Activated naive CD8-positive, alpha-beta T cell treated with anti-CD3 and anti-CD28 coated beads for 36 hours (primary cell): ENCODE data around the gene SLX9. TPM values are rescaled to one million over a fixed set of nuclear protein-coding genes. Genes with fewer than 3 reads are reported as not detected.

Source experiments
- DNase-seq: peaks from one replicate; pipeline ENCODE4 v3.0.0; 2021
- H3K27ac Mint-ChIP-seq: one replicate; pipeline ENCODE4 v1.8.0; 2022; ENCODE audit warnings: mild to moderate bottlenecking, moderate library complexity, mixed read lengths
- H3K27me3 Mint-ChIP-seq: one replicate; pipeline ENCODE4 v1.8.0; 2022; ENCODE audit warnings: mild to moderate bottlenecking, mixed read lengths
- H3K36me3 Mint-ChIP-seq: one replicate; pipeline ENCODE4 v1.8.0; 2021; ENCODE audit warnings: mild to moderate bottlenecking, mixed read lengths
- H3K4me1 Mint-ChIP-seq: one replicate; pipeline ENCODE4 v1.8.0; 2021; ENCODE audit warnings: mixed read lengths
- H3K4me3 Mint-ChIP-seq: one replicate; pipeline ENCODE4 v1.8.0; 2022; ENCODE audit warnings: mild to moderate bottlenecking, moderate library complexity, mixed read lengths
- H3K9me3 Mint-ChIP-seq: one replicate; pipeline ENCODE4 v1.8.0; 2022; ENCODE audit warnings: mixed read lengths
- total RNA-seq, 2 experiments: library from RNA; stranded (reverse); gene quantifications; one replicate each; pipeline ENCODE4 v1.2.3, GENCODE V29; 2021

Gene SLX9
- total RNA-seq, 2 experiments from 2014 or later, result 85.9 to 93.6 TPM

DNA sequence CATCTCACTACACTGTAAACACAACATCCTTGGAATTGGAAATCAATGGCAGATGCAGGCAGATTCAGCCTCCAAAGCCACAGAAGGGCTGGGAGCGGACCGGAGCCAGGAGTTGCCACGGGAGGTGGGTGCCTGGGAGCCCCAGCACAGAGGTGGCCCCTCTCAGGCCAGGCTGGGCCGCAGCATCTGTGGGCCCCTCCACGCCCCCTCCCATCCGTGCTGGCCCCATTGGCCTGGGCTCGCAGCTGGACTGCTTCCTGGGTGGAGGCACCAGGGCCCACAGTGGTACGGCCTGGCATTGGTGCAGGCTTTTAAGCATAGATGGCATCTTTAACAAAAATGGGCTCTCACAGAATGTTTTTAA, 64.2 kb downstream of the SLX9 start:
- no peaks in the 10 kb centered on the region for H3K36me3 Mint-ChIP-seq
- H3K27me3 Mint-ChIP-seq, result peaks cover 9% of the 10 kb centered on the region
- no peak for DNase-seq
- H3K27ac Mint-ChIP-seq, result no peak overlapping the region
- H3K9me3 Mint-ChIP-seq, result peaks cover 5% of the 10 kb centered on the region
- peaks cover 9% of the 10 kb centered on the region for H3K4me1 Mint-ChIP-seq
- H3K4me3 Mint-ChIP-seq, result no peak overlapping the region

DNA sequence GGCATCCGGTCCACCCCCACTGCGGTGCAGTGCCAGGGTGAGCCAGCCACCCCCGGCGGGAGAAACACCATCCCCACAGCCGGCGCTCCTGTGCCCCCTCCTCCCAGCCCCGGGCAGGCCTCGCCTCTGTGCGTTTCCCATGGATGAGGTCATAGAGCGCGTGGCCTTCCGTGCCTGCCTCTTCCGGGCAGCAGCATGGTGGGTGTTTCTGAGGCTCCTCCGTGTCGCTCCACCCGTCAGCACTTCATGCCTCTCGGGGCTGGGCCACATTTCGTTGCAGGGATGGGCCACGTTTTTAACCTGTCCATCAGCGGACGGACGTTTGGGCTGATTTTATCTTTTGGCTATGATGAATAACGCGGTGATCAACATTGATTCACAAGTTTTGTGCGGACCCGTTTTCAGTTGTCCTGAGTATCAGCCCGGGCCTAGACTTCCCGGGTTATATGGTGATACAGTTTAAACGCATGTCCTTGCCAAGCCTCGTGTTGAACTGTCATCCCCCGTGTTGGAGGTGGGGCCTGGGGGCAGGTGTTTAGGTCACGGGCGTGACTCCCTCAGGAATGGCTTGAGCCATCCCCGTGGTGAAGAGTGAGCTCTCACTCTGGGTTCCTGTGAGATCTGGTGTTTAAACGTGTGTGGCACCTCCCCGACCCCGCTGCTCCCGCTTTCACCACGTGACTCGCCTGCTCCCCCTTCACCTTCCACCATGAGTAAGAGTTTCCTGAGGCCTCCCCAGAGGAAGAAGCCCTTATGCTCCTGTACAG, 64.8 kb downstream of the SLX9 start:
- Mint-ChIP-seq H3K4me3 (no peak overlapping the region), H3K9me3 (peaks cover 5% of the 10 kb centered on the region), H3K27me3 (peaks cover 9% of the 10 kb centered on the region), H3K4me1 (peaks cover 9% of the 10 kb centered on the region), H3K27ac (no peak overlapping the region), H3K36me3 (no peaks in the 10 kb centered on the region)
- DNase-seq, result peak; percentile 43

DNA sequence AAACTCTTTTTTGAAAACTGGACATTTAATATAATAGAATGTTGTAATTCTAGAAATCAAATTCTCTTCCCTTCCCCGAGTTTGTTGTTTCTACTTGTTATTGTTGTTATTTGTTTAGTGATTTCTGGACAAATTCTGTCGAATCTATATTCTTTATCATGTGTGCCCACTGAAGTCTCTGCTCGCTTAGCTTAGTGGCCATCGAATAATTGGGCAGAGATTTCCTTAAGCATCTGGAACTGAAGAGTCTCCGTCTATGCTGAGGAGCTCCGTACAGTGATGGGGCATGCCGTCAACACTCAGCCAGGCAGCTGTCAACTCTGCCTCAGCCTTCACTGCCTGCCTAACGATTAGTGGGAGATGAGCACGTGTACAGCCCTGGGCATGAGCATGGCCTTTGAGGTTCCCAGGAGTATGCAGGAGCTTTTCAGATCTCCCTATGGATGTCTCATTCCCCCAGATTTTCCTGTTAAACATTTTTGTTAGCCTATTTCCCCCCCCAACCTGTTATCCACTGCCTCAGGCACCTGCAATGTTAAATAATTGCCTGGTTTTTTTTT, 66.8 kb downstream of the SLX9 start:
- Mint-ChIP-seq H3K27me3 (peaks cover 13% of the 10 kb centered on the region), H3K4me3 (no peak overlapping the region), H3K9me3 (peaks cover 5% of the 10 kb centered on the region), H3K4me1 (peaks cover 9% of the 10 kb centered on the region), H3K27ac (no peak overlapping the region), H3K36me3 (no peaks in the 10 kb centered on the region)
- DNase-seq, result no peak

DNA sequence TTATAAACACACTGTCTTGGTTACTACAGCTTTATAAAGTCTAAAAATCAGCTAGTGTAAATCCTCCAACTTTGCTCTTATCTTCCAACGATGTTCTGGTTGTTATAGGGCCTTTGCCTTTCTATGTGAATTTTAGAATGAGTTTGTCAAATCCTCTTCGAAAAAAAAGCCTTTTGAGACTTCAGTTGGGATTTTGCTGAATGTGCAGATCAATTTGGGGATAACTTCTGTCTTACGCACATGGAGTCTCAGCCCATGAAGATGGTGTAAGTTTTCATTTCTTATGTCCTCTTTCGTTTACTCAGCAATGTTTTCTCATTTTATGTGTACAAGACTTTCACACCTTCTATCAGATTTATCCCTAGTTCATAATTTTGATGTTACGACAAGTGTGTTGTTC, 69.8 kb downstream of the SLX9 start:
- H3K9me3 Mint-ChIP-seq, result peaks cover 5% of the 10 kb centered on the region
- no peak overlapping the region for H3K4me3 Mint-ChIP-seq
- no peak for DNase-seq
- H3K4me1 Mint-ChIP-seq, result peaks cover 9% of the 10 kb centered on the region
- peaks cover 16% of the 10 kb centered on the region for H3K27me3 Mint-ChIP-seq
- no peaks in the 10 kb centered on the region for H3K36me3 Mint-ChIP-seq
- H3K27ac Mint-ChIP-seq, result no peak overlapping the region

DNA sequence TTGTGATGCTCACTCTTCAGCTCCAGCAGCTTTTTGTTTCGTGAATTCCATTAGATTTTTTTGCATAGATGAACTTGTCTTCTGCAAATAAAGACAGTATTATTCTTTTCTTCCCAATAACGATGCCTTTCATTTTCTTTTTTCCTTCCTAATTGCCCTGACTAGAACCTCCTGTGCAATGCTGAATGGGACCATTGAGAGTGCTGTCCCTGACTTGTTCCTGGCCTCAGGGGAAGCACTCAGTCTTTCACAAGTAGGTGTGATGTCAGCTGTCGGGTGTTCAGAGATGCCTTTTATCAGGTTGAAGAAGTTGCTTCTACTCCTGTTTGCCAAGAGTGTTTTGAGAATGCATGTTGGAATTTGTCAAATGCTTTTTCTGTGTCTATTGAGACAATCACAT, 70.3 kb downstream of the SLX9 start:
- Mint-ChIP-seq H3K36me3 (no peaks in the 10 kb centered on the region), H3K27ac (no peak overlapping the region), H3K9me3 (peaks cover 5% of the 10 kb centered on the region), H3K4me3 (no peak overlapping the region), H3K4me1 (peaks cover 6% of the 10 kb centered on the region), H3K27me3 (peaks cover 20% of the 10 kb centered on the region)
- DNase-seq, result no peak

DNA sequence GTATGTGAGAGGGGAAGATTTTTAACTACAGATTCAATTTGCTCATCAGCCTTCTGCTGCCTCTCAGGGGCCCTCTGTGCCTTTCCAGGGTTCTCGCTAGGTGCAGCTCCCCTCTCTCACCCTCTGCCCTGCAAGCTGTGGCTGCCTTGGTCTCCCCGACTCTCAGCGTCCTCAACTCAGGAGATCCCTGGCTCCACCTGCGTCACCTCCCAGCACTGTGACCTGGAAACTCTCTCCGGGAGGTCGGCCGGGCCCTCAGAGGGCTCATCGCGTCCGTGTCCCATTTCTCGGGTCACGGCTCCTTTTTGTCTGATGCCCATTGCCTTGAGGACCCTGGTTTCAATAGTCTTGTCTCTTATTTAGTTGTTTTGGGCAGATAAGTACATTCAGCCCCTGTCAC, 71.0 kb downstream of the SLX9 start:
- Mint-ChIP-seq H3K4me3 (no peak overlapping the region), H3K9me3 (peaks cover 2% of the 10 kb centered on the region), H3K27ac (no peak overlapping the region), H3K36me3 (no peaks in the 10 kb centered on the region), H3K27me3 (peaks cover 28% of the 10 kb centered on the region), H3K4me1 (peaks cover 4% of the 10 kb centered on the region)
- no peak for DNase-seq

DNA sequence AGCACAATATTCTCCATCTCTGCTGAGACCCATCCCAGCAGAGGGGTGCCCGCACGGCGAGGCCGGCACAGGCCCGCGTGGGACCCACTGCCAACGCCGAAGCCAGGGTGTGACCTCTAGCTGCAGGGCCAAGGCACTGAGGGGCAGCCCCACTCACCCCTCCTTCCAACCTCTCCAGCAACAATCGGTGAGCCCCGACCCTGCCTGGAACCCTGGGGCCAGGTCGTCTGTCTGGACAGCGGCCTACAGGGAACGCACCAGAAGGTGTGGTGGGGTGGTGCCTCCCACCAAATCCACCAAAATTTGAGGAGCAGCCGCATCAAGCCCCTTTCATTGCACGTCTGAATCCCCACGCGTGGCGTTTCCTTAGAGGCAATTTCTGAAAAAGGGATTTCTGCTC, 71.6 kb downstream of the SLX9 start:
- H3K9me3 Mint-ChIP-seq, result no peaks in the 10 kb centered on the region
- H3K36me3 Mint-ChIP-seq, result no peaks in the 10 kb centered on the region
- H3K4me1 Mint-ChIP-seq, result peaks cover 4% of the 10 kb centered on the region
- no peak for DNase-seq
- H3K27me3 Mint-ChIP-seq, result peaks cover 33% of the 10 kb centered on the region
- H3K4me3 Mint-ChIP-seq, result no peak overlapping the region
- no peak overlapping the region for H3K27ac Mint-ChIP-seq

DNA sequence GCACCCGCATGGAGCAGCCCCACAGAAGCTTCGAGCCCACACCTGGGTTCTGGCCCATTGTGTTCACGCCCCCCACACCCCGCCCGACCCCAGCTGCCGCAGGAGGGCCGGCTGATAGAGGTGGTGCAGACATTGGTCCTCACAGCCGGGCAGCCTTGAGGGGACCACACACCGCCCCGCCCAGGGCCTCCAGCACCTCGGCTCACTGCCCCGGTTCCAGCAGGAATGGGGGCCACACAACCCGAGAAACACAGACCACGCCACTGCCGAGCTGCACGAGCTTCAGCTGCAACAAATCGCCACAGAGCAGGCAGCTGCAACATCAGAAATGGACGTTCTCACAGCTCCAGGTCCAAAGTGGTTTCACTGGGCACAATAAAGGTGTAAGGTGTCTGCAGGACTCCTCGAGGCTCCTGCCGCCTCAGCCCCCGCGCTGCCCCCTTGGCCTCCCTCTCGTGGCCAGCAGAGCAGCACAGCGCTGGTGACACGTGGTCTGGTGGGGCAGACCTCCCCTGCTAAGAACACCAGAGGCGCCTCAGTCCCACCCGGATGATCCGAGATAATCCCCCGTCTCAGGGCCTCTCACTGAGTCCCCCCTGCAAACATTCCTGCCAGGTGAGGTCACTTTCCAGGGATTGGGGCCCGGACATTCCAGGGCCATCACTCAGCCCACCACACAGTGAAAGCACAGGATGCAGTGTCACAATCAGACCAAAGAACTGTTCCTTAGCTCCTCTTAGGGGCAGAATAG, 72.3 kb downstream of the SLX9 start:
- Mint-ChIP-seq H3K9me3 (no peaks in the 10 kb centered on the region), H3K27ac (no peak overlapping the region), H3K27me3 (peaks cover 35% of the 10 kb centered on the region), H3K4me3 (no peak overlapping the region), H3K36me3 (no peaks in the 10 kb centered on the region), H3K4me1 (peaks cover 4% of the 10 kb centered on the region)
- DNase-seq, result no peak

DNA sequence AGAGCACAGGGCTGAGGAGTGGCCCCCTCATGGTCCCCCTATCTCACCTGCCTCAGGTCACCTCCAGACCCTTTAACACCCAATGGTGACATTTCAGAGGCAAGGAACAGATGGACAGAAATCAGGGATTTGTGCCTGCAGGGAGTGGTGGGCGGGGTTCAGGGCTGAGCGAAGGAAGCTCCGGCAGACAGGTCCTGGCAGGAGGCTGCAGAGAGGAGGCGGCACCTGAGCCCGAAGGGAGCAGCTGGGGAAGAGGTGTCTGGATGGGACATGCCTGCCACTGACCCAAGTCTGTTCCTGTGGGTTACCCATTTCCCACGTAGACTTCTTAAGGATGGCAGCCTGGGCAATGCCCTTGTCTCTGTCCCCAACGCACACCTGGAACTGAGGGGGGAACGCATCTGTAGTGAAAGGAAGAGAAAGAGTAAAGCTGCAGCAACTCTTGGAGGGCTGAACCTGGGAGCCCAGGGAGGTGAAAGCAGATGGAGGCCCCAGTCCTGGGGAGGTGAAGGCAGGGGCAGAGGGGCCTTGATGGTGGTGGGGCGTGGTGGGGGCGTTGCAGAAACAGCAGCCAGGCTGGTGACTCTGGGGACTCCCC, 72.9 kb downstream of the SLX9 start:
- Mint-ChIP-seq H3K4me1 (peaks cover 4% of the 10 kb centered on the region), H3K9me3 (no peaks in the 10 kb centered on the region), H3K27ac (no peak overlapping the region), H3K36me3 (no peaks in the 10 kb centered on the region), H3K27me3 (peaks cover 38% of the 10 kb centered on the region), H3K4me3 (no peak overlapping the region)
- no peak for DNase-seq

DNA sequence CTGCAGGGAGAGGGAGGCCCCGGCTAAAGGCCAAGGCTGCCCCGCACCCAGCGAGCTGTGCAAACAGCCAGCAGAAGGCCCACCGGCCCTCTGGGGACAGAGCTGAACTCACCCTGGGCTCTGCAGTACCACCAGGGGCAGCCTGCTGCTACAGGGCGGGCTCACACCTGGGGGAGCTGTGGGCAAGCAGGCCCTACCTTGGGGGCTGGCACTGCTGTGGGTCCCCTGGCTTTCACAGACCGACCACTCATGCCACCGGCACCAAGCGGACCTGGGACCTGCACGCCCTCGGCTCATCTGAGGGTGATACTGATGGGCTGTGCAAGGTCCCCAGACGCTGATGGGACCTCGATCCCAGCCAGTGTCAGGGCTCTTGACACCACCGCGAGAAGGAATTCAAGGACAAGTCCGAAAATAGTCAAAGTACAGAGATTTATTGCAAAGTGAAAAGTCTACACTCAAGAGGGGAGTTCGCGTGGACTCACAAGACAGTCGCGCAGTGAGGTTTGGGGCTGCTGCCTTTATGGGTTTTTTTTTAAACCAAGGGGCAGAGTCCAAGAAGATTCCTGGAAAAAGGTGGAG, 73.5 kb downstream of the SLX9 start:
- Mint-ChIP-seq H3K36me3 (no peaks in the 10 kb centered on the region), H3K4me1 (peaks cover 7% of the 10 kb centered on the region), H3K27ac (no peak overlapping the region), H3K9me3 (no peaks in the 10 kb centered on the region), H3K27me3 (peaks cover 40% of the 10 kb centered on the region), H3K4me3 (no peak overlapping the region)
- DNase-seq, result no peak

DNA sequence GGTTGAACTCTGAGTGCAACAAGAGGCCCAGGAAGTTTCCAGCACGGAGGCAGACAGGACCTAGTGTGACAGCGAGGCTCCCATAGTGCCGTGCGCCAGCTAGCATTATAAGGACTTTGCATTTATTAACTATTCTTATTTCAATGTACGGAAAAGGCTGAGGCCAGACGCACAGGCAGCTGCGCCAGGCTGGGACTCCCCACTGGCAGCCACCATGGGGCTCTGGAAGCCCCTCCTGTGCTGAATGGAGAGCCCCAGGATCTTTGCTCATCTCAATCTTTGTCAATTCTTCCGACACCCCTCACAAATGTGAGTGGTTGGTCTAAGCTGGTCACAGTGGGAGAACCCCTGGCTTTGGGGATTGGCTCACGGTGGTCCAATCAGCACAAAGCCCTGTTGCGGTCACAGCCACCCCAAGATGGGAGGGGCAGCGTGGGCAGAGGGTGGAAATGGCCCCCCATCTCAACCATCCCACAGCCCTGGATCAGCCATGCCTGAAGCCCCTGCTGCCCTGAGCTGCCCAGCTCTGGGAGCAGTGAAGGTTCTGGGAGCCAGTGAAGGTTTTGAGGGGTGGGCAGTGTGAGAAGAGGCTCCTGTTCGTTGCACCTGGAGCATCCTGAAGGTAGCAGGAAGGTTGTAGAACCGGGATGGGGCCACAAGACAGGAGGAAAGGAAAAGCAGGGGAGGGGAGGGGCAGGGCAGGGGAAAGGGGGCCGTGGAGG, 75.1 kb downstream of the SLX9 start:
- DNase-seq, result no peak
- Mint-ChIP-seq H3K36me3 (no peaks in the 10 kb centered on the region), H3K4me3 (no peak overlapping the region), H3K9me3 (no peaks in the 10 kb centered on the region), H3K4me1 (peaks cover 3% of the 10 kb centered on the region), H3K27ac (no peak overlapping the region), H3K27me3 (peaks cover 45% of the 10 kb centered on the region)

DNA sequence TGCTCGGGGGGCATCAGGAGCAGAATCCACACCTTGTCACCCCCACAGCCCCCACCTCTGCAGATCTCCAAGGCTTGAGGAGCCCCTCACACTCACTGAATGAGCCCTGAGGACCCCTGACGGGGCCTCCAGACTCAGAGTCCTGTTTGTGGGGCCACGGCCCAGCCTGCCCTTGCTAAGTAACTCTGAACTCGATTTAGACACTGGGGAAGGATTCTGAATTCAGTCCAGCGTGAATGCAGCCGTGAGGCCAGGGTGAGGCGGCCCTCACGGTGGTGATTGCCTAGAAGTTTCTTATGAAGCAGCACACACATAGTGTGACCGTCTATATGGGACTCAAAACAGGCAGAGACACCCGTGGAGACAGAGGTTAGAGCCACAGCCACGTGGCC, 75.6 kb downstream of the SLX9 start:
- Mint-ChIP-seq H3K27ac (no peak overlapping the region), H3K27me3 (peaks cover 47% of the 10 kb centered on the region), H3K36me3 (no peaks in the 10 kb centered on the region), H3K4me1 (peaks cover 3% of the 10 kb centered on the region), H3K9me3 (no peaks in the 10 kb centered on the region), H3K4me3 (no peak overlapping the region)
- DNase-seq, result no peak

DNA sequence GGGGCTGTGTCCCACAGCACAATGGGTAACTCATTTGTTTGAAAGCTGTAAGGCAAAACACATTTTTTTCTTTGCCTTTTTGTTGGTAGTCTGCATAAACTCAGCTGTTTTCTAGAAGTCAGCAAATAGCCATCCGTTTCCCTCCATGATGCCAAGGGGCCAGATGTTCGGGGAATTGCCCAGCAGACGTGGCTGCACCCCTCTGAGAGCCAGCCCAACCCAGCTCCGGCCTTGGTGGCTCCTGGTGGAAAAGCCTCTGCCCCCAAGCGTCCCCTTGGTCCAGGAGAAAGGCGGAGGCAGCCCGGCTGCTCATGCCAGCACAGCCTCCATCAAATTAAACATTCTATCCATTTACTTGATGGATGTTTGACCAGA, 76.2 kb downstream of the SLX9 start:
- Mint-ChIP-seq H3K9me3 (no peaks in the 10 kb centered on the region), H3K4me1 (peaks cover 3% of the 10 kb centered on the region), H3K4me3 (no peak overlapping the region), H3K27me3 (peaks cover 48% of the 10 kb centered on the region), H3K36me3 (no peaks in the 10 kb centered on the region), H3K27ac (no peak overlapping the region)
- DNase-seq, result no peak

DNA sequence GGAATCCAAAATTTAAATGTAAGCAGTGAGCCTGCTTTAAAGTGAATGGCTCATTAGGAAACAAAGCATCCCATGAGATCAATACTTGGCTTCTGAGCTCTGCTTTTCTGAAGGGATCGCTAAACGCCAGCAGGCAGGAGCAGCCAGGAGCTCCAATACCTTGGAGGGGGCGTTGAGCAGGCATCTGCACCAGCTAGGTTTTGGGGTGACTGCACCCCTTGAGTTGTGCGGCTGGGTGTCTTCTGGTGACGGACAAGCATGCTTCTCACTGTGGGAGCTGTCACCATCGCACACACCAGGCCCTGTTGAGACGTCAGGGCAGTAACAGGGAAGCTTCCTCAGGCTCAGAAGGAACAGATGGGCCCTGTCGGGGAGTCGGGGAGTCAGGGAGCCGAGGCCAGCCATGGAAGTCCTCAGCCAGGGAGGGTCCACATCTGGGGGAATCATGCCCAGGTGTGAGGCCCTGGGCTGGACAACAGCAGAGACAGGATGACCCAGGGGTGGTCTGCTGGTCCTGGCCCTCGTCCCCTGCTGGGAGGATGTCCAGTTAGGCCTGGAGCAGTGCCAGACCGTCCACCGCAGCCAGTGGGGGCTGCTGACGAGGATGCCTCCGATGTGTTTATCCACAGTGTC, 76.7 kb downstream of the SLX9 start:
- Mint-ChIP-seq H3K4me3 (no peak overlapping the region), H3K27me3 (peaks cover 48% of the 10 kb centered on the region), H3K27ac (no peak overlapping the region), H3K36me3 (no peaks in the 10 kb centered on the region), H3K4me1 (peaks cover 3% of the 10 kb centered on the region), H3K9me3 (no peaks in the 10 kb centered on the region)
- no peak for DNase-seq
